Upper lobe of right lung (tissue), 1 donor: Measurements from ENCODE around the gene SIPA1L3. TPM values are rescaled to one million over a fixed set of nuclear protein-coding genes. Genes with fewer than 3 reads are reported as not detected.

Source experiments
- ATAC-seq: fragments of 200-7000 bp; cut with Tn5 transposase; one replicate; pipeline ENCODE4 v1.9.1; 2020; ENCODE audit warnings: mild to moderate bottlenecking, moderate library complexity
- DNase-seq: peaks from one replicate; pipeline ENCODE4 v3.0.0-alpha.2; 2020
- H3K27ac ChIP-seq: fragments of 200-600 bp; one replicate; pipeline ENCODE4 v1.8.0; 2022
- H3K27me3 ChIP-seq: fragments of 200-600 bp; one replicate; pipeline ENCODE4 v1.8.0; 2022; ENCODE audit warnings: mild to moderate bottlenecking
- H3K36me3 ChIP-seq: fragments of 200-600 bp; one replicate; pipeline ENCODE4 v1.8.0; 2022
- H3K4me1 ChIP-seq: fragments of 200-600 bp; one replicate; pipeline ENCODE4 v1.8.0; 2022
- H3K4me3 ChIP-seq: fragments of 200-600 bp; one replicate; pipeline ENCODE4 v1.8.0; 2022; ENCODE audit warnings: mild to moderate bottlenecking
- H3K9me3 ChIP-seq: fragments of 200-600 bp; one replicate; pipeline ENCODE4 v1.8.0; 2022
- intact Hi-C: fragments of 100-400 bp; cut with DNase I; formaldehyde crosslinking; loops from one replicate; pipeline ENCODE4 v1.11.0; 2022
- total RNA-seq: library from RNA; stranded (reverse); fragmentation: NEBNext Ultra II Directional; extraction: Animal tissue kit (Norgen Biotek cat#: 25700); gene quantifications from one replicate; pipeline ENCODE4 v1.2.1, GENCODE V29; 2021
- TF ChIP-seq, protein P1 (sequence below): fragments of 200-600 bp; IDR thresholded peaks from one replicate; pipeline ENCODE4 v1.8.0; 2022; ENCODE audit warnings: antibody characterized with exemption
- donor health status: DM: no; HTN: yes; CAD: no; lungs with severe emphysema.

The SIPA1L3 gene
- total RNA-seq, 1 donor from 2014 or later, result 66.3 TPM

DNA sequence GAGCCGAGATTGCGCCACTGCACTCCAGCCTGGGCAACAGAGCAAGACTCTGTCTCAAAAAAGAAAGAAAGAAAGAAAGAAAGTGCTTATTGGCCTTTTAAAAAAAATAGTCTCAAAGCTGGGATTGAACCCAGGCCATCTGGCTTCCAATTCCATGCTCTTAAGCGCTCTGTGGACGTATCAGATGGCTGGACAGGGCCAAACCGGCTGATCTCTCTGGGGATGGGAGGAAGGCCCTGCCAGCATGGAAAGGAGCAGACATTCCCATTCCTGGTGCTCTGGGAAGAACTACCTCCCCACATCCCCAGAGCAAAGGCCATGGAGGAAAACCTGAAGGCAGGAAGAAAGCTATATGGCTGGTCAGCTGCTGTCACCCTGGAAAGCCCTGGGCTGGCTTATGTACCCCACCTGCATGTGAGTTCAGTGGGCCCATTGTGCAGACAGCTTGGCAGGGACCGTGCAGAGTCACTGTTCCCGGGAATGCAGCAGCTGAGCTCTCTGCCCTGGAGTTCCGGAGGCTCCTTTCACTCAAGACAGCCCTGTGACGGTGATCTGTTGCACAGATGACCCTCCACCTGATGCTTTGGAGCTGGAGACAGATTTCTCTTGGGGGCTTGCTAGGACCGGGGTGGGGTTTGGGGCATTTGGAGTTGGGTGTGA, 84.3 kb downstream of the SIPA1L3 start:
- H3K27me3 ChIP-seq, result no peaks in the 10 kb centered on the region
- TF ChIP-seq, protein P1, sequence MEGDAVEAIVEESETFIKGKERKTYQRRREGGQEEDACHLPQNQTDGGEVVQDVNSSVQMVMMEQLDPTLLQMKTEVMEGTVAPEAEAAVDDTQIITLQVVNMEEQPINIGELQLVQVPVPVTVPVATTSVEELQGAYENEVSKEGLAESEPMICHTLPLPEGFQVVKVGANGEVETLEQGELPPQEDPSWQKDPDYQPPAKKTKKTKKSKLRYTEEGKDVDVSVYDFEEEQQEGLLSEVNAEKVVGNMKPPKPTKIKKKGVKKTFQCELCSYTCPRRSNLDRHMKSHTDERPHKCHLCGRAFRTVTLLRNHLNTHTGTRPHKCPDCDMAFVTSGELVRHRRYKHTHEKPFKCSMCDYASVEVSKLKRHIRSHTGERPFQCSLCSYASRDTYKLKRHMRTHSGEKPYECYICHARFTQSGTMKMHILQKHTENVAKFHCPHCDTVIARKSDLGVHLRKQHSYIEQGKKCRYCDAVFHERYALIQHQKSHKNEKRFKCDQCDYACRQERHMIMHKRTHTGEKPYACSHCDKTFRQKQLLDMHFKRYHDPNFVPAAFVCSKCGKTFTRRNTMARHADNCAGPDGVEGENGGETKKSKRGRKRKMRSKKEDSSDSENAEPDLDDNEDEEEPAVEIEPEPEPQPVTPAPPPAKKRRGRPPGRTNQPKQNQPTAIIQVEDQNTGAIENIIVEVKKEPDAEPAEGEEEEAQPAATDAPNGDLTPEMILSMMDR, result no peak
- DNase-seq, result no peak
- H3K9me3 ChIP-seq, result no peaks in the 10 kb centered on the region
- H3K27ac ChIP-seq, result peak overlapping the region; percentile 30
- ATAC-seq, result no peak
- peaks cover 20% of the 10 kb centered on the region for H3K4me1 ChIP-seq
- intact Hi-C loops, result no loop called here
- H3K4me3 ChIP-seq, result no peak overlapping the region
- H3K36me3 ChIP-seq, result no peaks in the 10 kb centered on the region

DNA sequence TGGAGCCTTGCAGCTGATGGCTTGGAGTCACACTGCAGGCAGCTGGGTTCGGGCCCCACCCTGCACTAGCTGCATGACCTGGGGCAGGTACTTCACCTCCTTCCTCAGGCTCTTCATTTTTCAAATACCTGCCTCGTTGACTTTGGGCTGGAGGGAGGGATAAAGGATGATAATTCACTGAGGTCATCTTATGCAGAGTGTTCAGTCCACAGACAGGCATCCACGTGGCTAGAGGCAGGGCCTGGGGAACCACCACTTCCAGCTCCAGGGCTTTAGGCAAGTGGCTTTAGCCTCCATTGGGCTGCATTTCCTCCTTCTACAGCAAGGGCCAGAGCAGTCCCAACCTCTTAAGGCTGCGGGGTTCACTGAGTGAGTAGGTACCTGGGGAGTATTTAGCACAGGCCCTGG, 84.8 kb downstream of the SIPA1L3 start:
- TF ChIP-seq, protein P1, result no peak
- no peaks in the 10 kb centered on the region for H3K27me3 ChIP-seq
- H3K27ac ChIP-seq, result peak overlapping the region; percentile 30
- H3K36me3 ChIP-seq, result no peaks in the 10 kb centered on the region
- H3K9me3 ChIP-seq, result no peaks in the 10 kb centered on the region
- DNase-seq, result peak; percentile 59
- intact Hi-C loops, result no loop called here
- peak; percentile 79 for ATAC-seq
- H3K4me1 ChIP-seq, result peaks cover 17% of the 10 kb centered on the region
- no peak overlapping the region for H3K4me3 ChIP-seq

DNA sequence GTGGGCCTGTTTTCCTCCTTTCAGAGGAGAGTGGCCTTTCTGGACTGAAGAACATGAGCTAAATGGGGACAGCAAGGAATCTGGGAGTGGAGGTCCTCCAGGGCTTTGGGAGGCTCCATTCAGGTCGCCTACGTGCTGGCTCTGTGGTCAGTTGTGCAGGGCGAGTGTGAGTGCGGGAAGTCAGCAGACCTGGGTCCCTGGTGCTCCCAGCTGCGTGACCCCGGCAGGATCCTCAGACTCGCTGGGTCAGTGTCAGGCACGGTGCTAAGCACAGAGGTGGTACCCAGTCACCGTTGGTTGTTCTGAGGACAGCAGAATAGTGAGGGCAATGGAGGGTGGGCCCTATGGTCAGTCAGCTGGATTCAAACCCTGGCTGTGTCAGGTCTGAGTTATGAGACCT, 85.8 kb downstream of the SIPA1L3 start:
- DNase-seq, result no peak
- Histone ChIP-seq H3K9me3 (no peaks in the 10 kb centered on the region), H3K27ac (no peak overlapping the region), H3K4me1 (peaks cover 17% of the 10 kb centered on the region), H3K27me3 (no peaks in the 10 kb centered on the region), H3K36me3 (no peaks in the 10 kb centered on the region), H3K4me3 (no peak overlapping the region)
- TF ChIP-seq, protein P1, result no peak
- intact Hi-C loops, result no loop called here
- no peak for ATAC-seq

- DNase-seq, result no peak
- no peak overlapping the region for H3K4me3 ChIP-seq
These were observed 87.8 kb downstream of the SIPA1L3 start for GRCh38 chr19:37994823-37995130.

GRCh38 chr19:37995346-37995745, 88.3 kb downstream of the SIPA1L3 start:
- TF ChIP-seq, protein P1, result no peak
- DNase-seq (no peak), ATAC-seq (no peak)
- no peaks in the 10 kb centered on the region for H3K36me3 ChIP-seq
- no peak overlapping the region for H3K27ac ChIP-seq
- intact Hi-C loops, result no loop called here
- no peaks in the 10 kb centered on the region for H3K27me3 ChIP-seq
- peaks cover 21% of the 10 kb centered on the region for H3K4me1 ChIP-seq
- H3K9me3 ChIP-seq, result no peaks in the 10 kb centered on the region
- H3K4me3 ChIP-seq, result no peak overlapping the region

More at GRCh38 chr19:37994823-37995130, 87.8 kb downstream of the SIPA1L3 start:
- H3K36me3 ChIP-seq, result no peaks in the 10 kb centered on the region
- no peaks in the 10 kb centered on the region for H3K9me3 ChIP-seq
- no peak overlapping the region for H3K27ac ChIP-seq
- TF ChIP-seq, protein P1, result no peak
- ATAC-seq, result no peak
- H3K4me1 ChIP-seq, result peaks cover 17% of the 10 kb centered on the region
- H3K27me3 ChIP-seq, result no peaks in the 10 kb centered on the region
- intact Hi-C loops, result no loop called here

- Histone ChIP-seq H3K36me3 (no peaks in the 10 kb centered on the region), H3K27me3 (no peaks in the 10 kb centered on the region), H3K9me3 (no peaks in the 10 kb centered on the region), H3K4me3 (no peak overlapping the region), H3K27ac (no peak overlapping the region), H3K4me1 (peaks cover 7% of the 10 kb centered on the region)
- intact Hi-C loops, result no loop called here
- ATAC-seq (no peak), DNase-seq (no peak)
- TF ChIP-seq, protein P1, result no peak
These were observed 90.9 kb downstream of the SIPA1L3 start for GRCh38 chr19:37997911-37998344.
